ENCODE measurements around the gene TMEM178A.
A peak's percentile ranks its signal among the peaks of the same experiment; 100 is the strongest.

Gene TMEM178A

DNA sequence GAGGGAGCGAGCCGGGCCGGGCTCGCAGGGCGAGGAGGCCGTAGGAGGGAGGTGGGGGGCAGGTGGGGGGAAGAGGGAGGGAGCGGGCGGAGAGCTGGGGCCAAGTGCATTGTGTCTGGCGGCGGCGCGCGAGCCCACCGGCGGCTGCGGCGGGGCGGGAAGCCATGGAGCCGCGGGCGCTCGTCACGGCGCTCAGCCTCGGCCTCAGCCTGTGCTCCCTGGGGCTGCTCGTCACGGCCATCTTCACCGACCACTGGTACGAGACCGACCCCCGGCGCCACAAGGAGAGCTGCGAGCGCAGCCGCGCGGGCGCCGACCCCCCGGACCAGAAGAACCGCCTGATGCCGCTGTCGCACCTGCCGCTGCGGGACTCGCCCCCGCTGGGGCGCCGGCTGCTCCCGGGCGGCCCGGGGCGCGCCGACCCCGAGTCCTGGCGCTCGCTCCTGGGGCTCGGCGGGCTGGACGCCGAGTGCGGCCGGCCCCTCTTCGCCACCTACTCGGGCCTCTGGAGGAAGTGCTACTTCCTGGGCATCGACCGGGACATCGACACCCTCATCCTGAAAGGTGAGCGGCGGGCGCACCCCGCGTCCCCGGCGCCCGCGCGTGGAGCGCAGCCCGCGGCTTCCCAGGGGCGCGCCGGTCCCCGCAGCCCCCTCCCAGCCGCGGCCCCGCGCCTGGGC lies at the start of gene TMEM178A:
TSS of gene TMEM178A (plus strand) at position 107 of the 680 bp plus-strand sequence. CDS start at position 165, 58 bp downstream.
- TF ChIP-seq, protein P1, sequence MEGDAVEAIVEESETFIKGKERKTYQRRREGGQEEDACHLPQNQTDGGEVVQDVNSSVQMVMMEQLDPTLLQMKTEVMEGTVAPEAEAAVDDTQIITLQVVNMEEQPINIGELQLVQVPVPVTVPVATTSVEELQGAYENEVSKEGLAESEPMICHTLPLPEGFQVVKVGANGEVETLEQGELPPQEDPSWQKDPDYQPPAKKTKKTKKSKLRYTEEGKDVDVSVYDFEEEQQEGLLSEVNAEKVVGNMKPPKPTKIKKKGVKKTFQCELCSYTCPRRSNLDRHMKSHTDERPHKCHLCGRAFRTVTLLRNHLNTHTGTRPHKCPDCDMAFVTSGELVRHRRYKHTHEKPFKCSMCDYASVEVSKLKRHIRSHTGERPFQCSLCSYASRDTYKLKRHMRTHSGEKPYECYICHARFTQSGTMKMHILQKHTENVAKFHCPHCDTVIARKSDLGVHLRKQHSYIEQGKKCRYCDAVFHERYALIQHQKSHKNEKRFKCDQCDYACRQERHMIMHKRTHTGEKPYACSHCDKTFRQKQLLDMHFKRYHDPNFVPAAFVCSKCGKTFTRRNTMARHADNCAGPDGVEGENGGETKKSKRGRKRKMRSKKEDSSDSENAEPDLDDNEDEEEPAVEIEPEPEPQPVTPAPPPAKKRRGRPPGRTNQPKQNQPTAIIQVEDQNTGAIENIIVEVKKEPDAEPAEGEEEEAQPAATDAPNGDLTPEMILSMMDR (conservative IDR thresholded peaks at IDR 0.05; ENCODE audit: low read depth, low read length) = no peak
- H3K4me3 ChIP-seq (ENCODE audit: low read length) = peak within 1 kb of the TSS; percentile 56
- DNase-seq (ENCODE audit: low read depth) = no peak

DNA sequence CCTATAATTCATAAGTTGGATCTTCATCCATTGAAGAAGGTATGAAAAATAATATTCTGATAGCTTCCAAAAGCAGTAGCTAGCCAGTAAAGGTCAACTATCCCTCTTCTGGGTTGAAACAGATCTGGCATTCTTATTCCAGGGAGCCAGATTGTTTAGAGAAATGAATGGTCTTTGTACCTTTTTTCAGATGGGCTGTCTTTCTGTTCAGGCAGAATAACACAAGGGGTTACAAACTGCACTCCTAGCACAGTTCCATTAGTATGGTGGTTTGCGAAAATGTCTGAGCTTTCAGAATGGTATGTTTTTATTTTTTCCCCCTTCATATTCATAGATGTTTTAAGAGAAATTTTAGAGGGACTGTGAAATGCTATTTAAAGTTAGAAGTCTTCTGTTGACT lies 47.5 kb upstream of the TMEM178A start:
- H3K4me3 ChIP-seq (ENCODE audit: low read length) = no peak overlapping the region
- DNase-seq (ENCODE audit: low read depth) = no peak
- TF ChIP-seq, protein P1 (conservative IDR thresholded peaks at IDR 0.05; ENCODE audit: low read depth, low read length) = no peak

DNA sequence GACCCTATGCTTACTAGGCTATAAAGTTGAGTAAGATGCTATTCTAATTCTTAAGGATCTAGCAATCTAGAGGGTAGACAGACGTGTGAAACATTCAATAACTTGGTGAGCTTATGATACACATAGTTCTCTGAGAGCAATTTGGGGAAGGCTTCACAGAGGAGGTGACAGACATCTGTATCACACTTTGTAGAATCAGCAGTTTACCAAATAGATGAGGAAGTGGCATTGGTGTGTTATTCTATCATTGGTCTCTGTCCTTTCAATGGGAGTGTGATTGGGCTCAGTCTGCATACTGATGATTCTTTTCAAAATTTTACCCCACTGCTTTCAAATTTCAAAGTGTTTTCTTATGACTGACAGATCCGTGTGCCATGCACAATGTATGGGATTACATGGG lies 47.0 kb upstream of the TMEM178A start:
- no peak for DNase-seq (ENCODE audit: low read depth)
- TF ChIP-seq, protein P1 (conservative IDR thresholded peaks at IDR 0.05; ENCODE audit: low read depth, low read length) = no peak
- no peak overlapping the region for H3K4me3 ChIP-seq (ENCODE audit: low read length)

DNA sequence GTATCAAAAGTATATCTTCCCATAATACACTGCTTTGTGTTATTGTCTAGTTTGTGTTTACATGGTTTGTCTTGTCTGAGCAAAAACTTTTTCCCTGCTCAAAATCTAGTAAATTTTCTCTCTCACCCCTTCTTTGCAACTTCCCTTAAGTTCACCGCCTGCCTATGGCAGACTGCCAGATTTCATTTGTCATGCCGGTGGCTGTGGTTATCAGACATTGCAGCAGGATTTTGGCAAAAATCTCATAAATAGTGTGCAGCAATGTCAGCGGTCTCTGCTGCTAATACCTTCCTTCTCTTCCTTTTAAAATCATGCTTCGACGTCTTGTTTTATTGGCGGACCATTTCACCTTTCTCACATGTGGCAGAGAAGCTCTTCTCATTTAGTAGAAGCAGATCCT lies 45.6 kb upstream of the TMEM178A start:
- DNase-seq (ENCODE audit: low read depth) = peak; percentile 78
- no peak overlapping the region for H3K4me3 ChIP-seq (ENCODE audit: low read length)
- TF ChIP-seq, protein P1 (conservative IDR thresholded peaks at IDR 0.05; ENCODE audit: low read depth, low read length) = no peak

DNA sequence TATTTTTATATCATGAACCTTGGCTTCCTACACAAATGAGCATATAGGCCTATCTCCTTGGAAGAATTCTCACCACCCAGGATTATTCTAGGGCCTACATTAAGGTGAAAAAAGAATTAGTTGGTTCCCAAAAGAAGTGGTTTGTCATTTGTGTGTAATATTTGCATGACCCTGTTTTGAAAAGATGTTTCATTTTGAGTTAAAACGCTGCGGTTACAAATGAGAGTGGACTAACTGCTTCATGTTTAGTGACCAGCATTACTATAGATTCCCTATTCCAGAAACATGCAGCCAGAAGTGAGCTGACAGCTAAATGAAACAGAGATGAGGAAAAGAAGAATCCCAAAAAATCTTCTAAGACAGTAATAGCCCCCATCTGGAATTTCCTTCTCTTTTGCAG lies 44.1 kb upstream of the TMEM178A start:
- no peak for DNase-seq (ENCODE audit: low read depth)
- H3K4me3 ChIP-seq (ENCODE audit: low read length) = no peak overlapping the region
- TF ChIP-seq, protein P1 (conservative IDR thresholded peaks at IDR 0.05; ENCODE audit: low read depth, low read length) = no peak

DNA sequence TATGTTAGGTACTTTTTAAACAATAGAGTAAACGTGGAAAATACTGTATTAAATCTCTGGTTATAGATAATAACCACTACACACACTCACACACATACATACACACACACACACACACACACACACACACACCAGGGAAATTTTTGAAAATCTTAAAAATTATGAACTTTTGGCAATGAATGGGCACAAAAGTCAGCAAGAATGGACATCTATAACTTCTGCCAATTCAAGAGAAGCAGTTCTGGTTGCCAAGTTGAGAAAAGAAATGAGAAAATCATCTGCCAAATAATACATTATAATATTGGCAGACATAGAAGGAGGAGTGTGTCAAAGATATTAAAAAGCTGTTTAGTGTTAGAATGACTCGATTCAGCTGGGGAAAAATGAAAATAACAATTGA lies 42.9 kb upstream of the TMEM178A start:
- TF ChIP-seq, protein P1 (conservative IDR thresholded peaks at IDR 0.05; ENCODE audit: low read depth, low read length) = no peak
- no peak for DNase-seq (ENCODE audit: low read depth)

DNA sequence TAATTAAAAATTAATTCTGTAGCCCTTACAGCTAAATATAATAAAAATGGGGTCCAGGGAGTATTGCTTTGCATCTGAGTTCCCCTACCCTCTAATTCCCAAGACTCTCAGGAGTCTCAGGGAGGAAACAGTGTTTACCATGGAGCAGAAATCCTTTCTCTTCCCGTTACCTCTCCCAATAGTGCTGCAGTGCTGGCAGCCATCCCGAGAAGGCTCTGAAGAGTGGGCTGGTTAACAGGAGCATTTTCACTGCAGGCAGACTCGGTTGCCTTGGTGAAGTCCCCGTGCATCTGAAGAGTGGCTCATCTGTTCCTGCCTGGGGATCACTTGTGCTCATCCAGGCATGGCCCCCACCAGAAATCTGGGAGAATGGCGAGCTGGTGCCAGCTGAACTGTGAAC lies 41.8 kb upstream of the TMEM178A start:
- no peak overlapping the region for H3K4me3 ChIP-seq (ENCODE audit: low read length)
- TF ChIP-seq, protein P1 (conservative IDR thresholded peaks at IDR 0.05; ENCODE audit: low read depth, low read length) = no peak
- DNase-seq (ENCODE audit: low read depth) = no peak

More for the DNA sequence above, 42.9 kb upstream of the TMEM178A start:
- H3K4me3 ChIP-seq (ENCODE audit: low read length) = no peak overlapping the region

All from retinal pigment epithelial cell (primary cell).